Measurements from ENCODE around the gene SHFL. TPM values are rescaled to one million over a fixed set of nuclear protein-coding genes. Genes with fewer than 3 reads are reported as not detected.

The SHFL gene
- polyA plus RNA-seq, 1 donor from 2014 or later: 1.2 TPM

DNA sequence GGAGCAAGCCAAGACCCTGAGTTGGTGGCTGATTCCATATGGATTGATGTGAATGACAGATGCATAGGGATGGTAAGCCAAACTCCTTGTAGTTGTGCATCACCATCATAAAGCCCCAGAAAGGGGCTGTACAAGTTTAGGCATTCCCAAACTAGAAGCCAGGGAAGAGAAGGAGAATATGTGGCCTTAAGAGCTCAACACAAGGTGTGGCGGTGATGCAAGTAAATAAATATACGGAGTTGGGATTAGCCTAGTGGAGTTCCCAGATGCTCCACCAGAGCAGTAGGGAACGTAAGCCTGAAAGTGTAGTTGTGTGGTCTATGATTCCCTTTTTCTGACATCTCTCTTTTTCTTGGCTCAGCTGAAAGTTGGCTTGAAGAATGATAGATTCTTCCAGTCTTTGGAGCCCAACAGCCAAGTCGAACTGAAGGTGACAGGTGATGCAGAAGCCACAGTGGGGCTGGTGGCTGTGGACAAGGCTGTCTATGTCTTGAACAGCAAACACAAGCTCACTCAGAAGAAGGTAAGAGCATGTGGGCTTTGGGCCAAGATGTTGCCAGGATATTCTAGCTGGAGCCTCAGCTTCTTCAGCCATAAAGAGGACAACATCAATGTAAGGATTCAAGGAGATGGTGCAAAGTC lies 42.7 kb upstream of the SHFL start:
- Histone ChIP-seq H4K20me1 (ENCODE audit: insufficient read depth) (no peaks in the 10 kb centered on the region), H3K79me2 (replicated peaks; ENCODE audit: insufficient read depth, low read length) (no peaks in the 10 kb centered on the region), H3K4me3 (ENCODE audit: low read length) (no peak overlapping the region), H3K9ac (ENCODE audit: low read length) (no peak overlapping the region), H3K9me2 (ENCODE audit: insufficient read depth, low read length) (no peaks in the 10 kb centered on the region), H3K27ac (ENCODE audit: low read length) (no peak overlapping the region), H3K4me2 (ENCODE audit: low read length) (no peak overlapping the region), H3F3A (ENCODE audit: insufficient read depth, low read length, poor library complexity, severe bottlenecking) (no peaks in the 10 kb centered on the region), H3K27me3 (ENCODE audit: insufficient read depth, low read depth, low read length) (no peaks in the 10 kb centered on the region), H3K9me3 (ENCODE audit: low read length) (peaks cover 13% of the 10 kb centered on the region), H3K36me3 (ENCODE audit: insufficient read depth, low read length) (no peaks in the 10 kb centered on the region), H2AFZ (ENCODE audit: low read depth, low read length) (no peak overlapping the region)
- TF ChIP-seq EP300 (conservative IDR thresholded peaks at IDR 0.05; ENCODE audit: poor library complexity, severe bottlenecking) (no peak), TAF1 (IDR thresholded peaks at IDR 0.05; ENCODE audit: low read depth) (no peak), EZH2 (IDR thresholded peaks at IDR 0.05; ENCODE audit: borderline replicate concordance, insufficient read depth, low read length, poor library complexity, severe bottlenecking) (no peak), SMC3 (conservative IDR thresholded peaks at IDR 0.05; ENCODE audit: poor library complexity) (no peak), POLR2AphosphoS5 (IDR thresholded peaks at IDR 0.05) (no peak), MXI1 (conservative IDR thresholded peaks at IDR 0.05; ENCODE audit: poor library complexity, severe bottlenecking) (no peak), RAD21 (conservative IDR thresholded peaks at IDR 0.05) (no peak)
- TF ChIP-seq, protein P1, sequence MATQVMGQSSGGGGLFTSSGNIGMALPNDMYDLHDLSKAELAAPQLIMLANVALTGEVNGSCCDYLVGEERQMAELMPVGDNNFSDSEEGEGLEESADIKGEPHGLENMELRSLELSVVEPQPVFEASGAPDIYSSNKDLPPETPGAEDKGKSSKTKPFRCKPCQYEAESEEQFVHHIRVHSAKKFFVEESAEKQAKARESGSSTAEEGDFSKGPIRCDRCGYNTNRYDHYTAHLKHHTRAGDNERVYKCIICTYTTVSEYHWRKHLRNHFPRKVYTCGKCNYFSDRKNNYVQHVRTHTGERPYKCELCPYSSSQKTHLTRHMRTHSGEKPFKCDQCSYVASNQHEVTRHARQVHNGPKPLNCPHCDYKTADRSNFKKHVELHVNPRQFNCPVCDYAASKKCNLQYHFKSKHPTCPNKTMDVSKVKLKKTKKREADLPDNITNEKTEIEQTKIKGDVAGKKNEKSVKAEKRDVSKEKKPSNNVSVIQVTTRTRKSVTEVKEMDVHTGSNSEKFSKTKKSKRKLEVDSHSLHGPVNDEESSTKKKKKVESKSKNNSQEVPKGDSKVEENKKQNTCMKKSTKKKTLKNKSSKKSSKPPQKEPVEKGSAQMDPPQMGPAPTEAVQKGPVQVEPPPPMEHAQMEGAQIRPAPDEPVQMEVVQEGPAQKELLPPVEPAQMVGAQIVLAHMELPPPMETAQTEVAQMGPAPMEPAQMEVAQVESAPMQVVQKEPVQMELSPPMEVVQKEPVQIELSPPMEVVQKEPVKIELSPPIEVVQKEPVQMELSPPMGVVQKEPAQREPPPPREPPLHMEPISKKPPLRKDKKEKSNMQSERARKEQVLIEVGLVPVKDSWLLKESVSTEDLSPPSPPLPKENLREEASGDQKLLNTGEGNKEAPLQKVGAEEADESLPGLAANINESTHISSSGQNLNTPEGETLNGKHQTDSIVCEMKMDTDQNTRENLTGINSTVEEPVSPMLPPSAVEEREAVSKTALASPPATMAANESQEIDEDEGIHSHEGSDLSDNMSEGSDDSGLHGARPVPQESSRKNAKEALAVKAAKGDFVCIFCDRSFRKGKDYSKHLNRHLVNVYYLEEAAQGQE (IDR thresholded peaks at IDR 0.05; ENCODE audit: borderline replicate concordance): no peak
- TF ChIP-seq, protein P2, sequence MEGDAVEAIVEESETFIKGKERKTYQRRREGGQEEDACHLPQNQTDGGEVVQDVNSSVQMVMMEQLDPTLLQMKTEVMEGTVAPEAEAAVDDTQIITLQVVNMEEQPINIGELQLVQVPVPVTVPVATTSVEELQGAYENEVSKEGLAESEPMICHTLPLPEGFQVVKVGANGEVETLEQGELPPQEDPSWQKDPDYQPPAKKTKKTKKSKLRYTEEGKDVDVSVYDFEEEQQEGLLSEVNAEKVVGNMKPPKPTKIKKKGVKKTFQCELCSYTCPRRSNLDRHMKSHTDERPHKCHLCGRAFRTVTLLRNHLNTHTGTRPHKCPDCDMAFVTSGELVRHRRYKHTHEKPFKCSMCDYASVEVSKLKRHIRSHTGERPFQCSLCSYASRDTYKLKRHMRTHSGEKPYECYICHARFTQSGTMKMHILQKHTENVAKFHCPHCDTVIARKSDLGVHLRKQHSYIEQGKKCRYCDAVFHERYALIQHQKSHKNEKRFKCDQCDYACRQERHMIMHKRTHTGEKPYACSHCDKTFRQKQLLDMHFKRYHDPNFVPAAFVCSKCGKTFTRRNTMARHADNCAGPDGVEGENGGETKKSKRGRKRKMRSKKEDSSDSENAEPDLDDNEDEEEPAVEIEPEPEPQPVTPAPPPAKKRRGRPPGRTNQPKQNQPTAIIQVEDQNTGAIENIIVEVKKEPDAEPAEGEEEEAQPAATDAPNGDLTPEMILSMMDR (IDR thresholded peaks at IDR 0.05; ENCODE audit: poor library complexity, severe bottlenecking): no peak

GRCh38 chr19:10044390-10044789 lies 41.7 kb upstream of the SHFL start:
- H3K27ac ChIP-seq (ENCODE audit: low read length): no peak overlapping the region

More at GRCh38 chr19:10044390-10044789, 41.7 kb upstream of the SHFL start:
- H3K9me2 ChIP-seq (ENCODE audit: insufficient read depth, low read length): no peaks in the 10 kb centered on the region
- no peaks in the 10 kb centered on the region for H3K27me3 ChIP-seq (ENCODE audit: insufficient read depth, low read depth, low read length)
- no peaks in the 10 kb centered on the region for H3K79me2 ChIP-seq (replicated peaks; ENCODE audit: insufficient read depth, low read length)
- no peak overlapping the region for H2AFZ ChIP-seq (ENCODE audit: low read depth, low read length)
- no peak overlapping the region for H3K4me2 ChIP-seq (ENCODE audit: low read length)
- no peak overlapping the region for H3K9ac ChIP-seq (ENCODE audit: low read length)
- TF ChIP-seq EZH2 (IDR thresholded peaks at IDR 0.05; ENCODE audit: borderline replicate concordance, insufficient read depth, low read length, poor library complexity, severe bottlenecking) (no peak), RAD21 (conservative IDR thresholded peaks at IDR 0.05) (no peak), TAF1 (IDR thresholded peaks at IDR 0.05; ENCODE audit: low read depth) (no peak), POLR2AphosphoS5 (IDR thresholded peaks at IDR 0.05) (no peak), EP300 (conservative IDR thresholded peaks at IDR 0.05; ENCODE audit: poor library complexity, severe bottlenecking) (no peak), MXI1 (conservative IDR thresholded peaks at IDR 0.05; ENCODE audit: poor library complexity, severe bottlenecking) (no peak), SMC3 (conservative IDR thresholded peaks at IDR 0.05; ENCODE audit: poor library complexity) (no peak)
- TF ChIP-seq, protein P2 (IDR thresholded peaks at IDR 0.05; ENCODE audit: poor library complexity, severe bottlenecking): no peak
- TF ChIP-seq, protein P1 (IDR thresholded peaks at IDR 0.05; ENCODE audit: borderline replicate concordance): no peak
- H3F3A ChIP-seq (ENCODE audit: insufficient read depth, low read length, poor library complexity, severe bottlenecking): no peaks in the 10 kb centered on the region
- no peaks in the 10 kb centered on the region for H3K36me3 ChIP-seq (ENCODE audit: insufficient read depth, low read length)
- no peak overlapping the region for H3K4me3 ChIP-seq (ENCODE audit: low read length)
- no peaks in the 10 kb centered on the region for H4K20me1 ChIP-seq (ENCODE audit: insufficient read depth)
- H3K9me3 ChIP-seq (ENCODE audit: low read length): peaks cover 13% of the 10 kb centered on the region

All from neural cell (in vitro differentiated cells).